ENCODE data around the gene ROBO2. TPM values are rescaled to one million over a fixed set of nuclear protein-coding genes. Genes with fewer than 3 reads are reported as not detected.

Gene ROBO2
- polyA plus RNA-seq, 1 experiment: 1.6 TPM

GRCh38 chr3:77577264-77577663 is 537.4 kb downstream of the ROBO2 start:
- Histone ChIP-seq H3K4me3 (ENCODE audit: low read depth, low read length) (no peak overlapping the region), H3K36me3 (ENCODE audit: control insufficient read depth, insufficient read depth, low read length) (no peaks in the 10 kb centered on the region), H3K27me3 (ENCODE audit: control insufficient read depth, insufficient read depth, low read length) (no peaks in the 10 kb centered on the region)
- no peak for DNase-seq (ENCODE audit: low read depth)
- ChIA-PET CTCF (no interaction called here), POLR2A (no interaction called here)
- no peak for TF ChIP-seq CTCF (IDR thresholded peaks at IDR 0.05; ENCODE audit: insufficient read depth, low read depth, low read length)

GRCh38 chr3:77586216-77586615 is 546.3 kb downstream of the ROBO2 start:
- Histone ChIP-seq H3K4me3 (ENCODE audit: low read depth, low read length) (no peak overlapping the region), H3K36me3 (ENCODE audit: control insufficient read depth, insufficient read depth, low read length) (no peaks in the 10 kb centered on the region), H3K27me3 (ENCODE audit: control insufficient read depth, insufficient read depth, low read length) (no peaks in the 10 kb centered on the region)
- ChIA-PET CTCF (no interaction called here), POLR2A (no interaction called here)
- DNase-seq (ENCODE audit: low read depth): no peak
- no peak for TF ChIP-seq CTCF (IDR thresholded peaks at IDR 0.05; ENCODE audit: insufficient read depth, low read depth, low read length)

GRCh38 chr3:77588863-77589262 is 549.0 kb downstream of the ROBO2 start:
- Histone ChIP-seq H3K27me3 (ENCODE audit: control insufficient read depth, insufficient read depth, low read length) (no peaks in the 10 kb centered on the region), H3K4me3 (ENCODE audit: low read depth, low read length) (no peak overlapping the region), H3K36me3 (ENCODE audit: control insufficient read depth, insufficient read depth, low read length) (no peaks in the 10 kb centered on the region)
- DNase-seq (ENCODE audit: low read depth): no peak
- POLR2A ChIA-PET: no interaction called here
- TF ChIP-seq CTCF (IDR thresholded peaks at IDR 0.05; ENCODE audit: insufficient read depth, low read depth, low read length): no peak
- CTCF ChIA-PET: no interaction called here

- DNase-seq (ENCODE audit: low read depth): no peak
- ChIA-PET POLR2A (no interaction called here), CTCF (no interaction called here)
- Histone ChIP-seq H3K27me3 (ENCODE audit: control insufficient read depth, insufficient read depth, low read length) (no peaks in the 10 kb centered on the region), H3K4me3 (ENCODE audit: low read depth, low read length) (no peak overlapping the region), H3K36me3 (ENCODE audit: control insufficient read depth, insufficient read depth, low read length) (no peaks in the 10 kb centered on the region)
- TF ChIP-seq CTCF (IDR thresholded peaks at IDR 0.05; ENCODE audit: insufficient read depth, low read depth, low read length): no peak
Observed at GRCh38 chr3:77590191-77590590, 550.3 kb downstream of the ROBO2 start.

- ChIA-PET POLR2A (no interaction called here), CTCF (interaction anchor here (1.0 kb wide), 1 partner anchor 8 kb away, joined by 3 read pairs; no protein-coding TSS in a partner anchor)
- no peaks in the 10 kb centered on the region for H3K27me3 ChIP-seq (ENCODE audit: control insufficient read depth, insufficient read depth, low read length)
- H3K4me3 ChIP-seq (ENCODE audit: low read depth, low read length): no peak overlapping the region
- TF ChIP-seq CTCF (IDR thresholded peaks at IDR 0.05; ENCODE audit: insufficient read depth, low read depth, low read length): no peak
- H3K36me3 ChIP-seq (ENCODE audit: control insufficient read depth, insufficient read depth, low read length): no peaks in the 10 kb centered on the region
- no peak for DNase-seq (ENCODE audit: low read depth)
Observed at GRCh38 chr3:77595371-77595870, 555.5 kb downstream of the ROBO2 start.

Data from BJ (cell line).